Glutamatergic neuron (in vitro differentiated cells): ENCODE data around the gene CD3G. TPM values are rescaled to one million over a fixed set of nuclear protein-coding genes. Genes with fewer than 3 reads are reported as not detected.
A peak's percentile ranks its signal among the peaks of the same experiment; 100 is the strongest.

Experiments
- DNase-seq: peaks from one replicate; pipeline ENCODE4 v3.0.0; 2022
- H3K27ac Mint-ChIP-seq: one replicate; pipeline ENCODE4 v1.8.0; 2020; ENCODE audit warnings: mild to moderate bottlenecking, mixed read lengths, inconsistent platforms; ENCODE audit not compliant: unreplicated experiment
- H3K27me3 Mint-ChIP-seq: one replicate; pipeline ENCODE4 v1.8.0; 2020; ENCODE audit warnings: mild to moderate bottlenecking, moderate library complexity, mixed read lengths, inconsistent platforms; ENCODE audit not compliant: unreplicated experiment
- H3K36me3 Mint-ChIP-seq: one replicate; pipeline ENCODE4 v1.8.0; 2020; ENCODE audit warnings: mild to moderate bottlenecking, mixed read lengths, inconsistent platforms; ENCODE audit not compliant: unreplicated experiment
- H3K4me1 Mint-ChIP-seq: one replicate; pipeline ENCODE4 v1.8.0; 2020; ENCODE audit warnings: mild to moderate bottlenecking, low read depth, mixed read lengths, inconsistent platforms; ENCODE audit not compliant: unreplicated experiment
- H3K4me3 Mint-ChIP-seq: one replicate; pipeline ENCODE4 v1.8.0; 2020; ENCODE audit warnings: mild to moderate bottlenecking, mixed read lengths, inconsistent platforms; ENCODE audit not compliant: unreplicated experiment
- H3K9me3 Mint-ChIP-seq: one replicate; pipeline ENCODE4 v1.8.0; 2020; ENCODE audit warnings: mild to moderate bottlenecking, moderate library complexity, mixed read lengths, inconsistent platforms; ENCODE audit not compliant: unreplicated experiment
- CTCF ChIP-seq: fragments of 200-600 bp; sonication (generic); IDR thresholded peaks from one replicate; pipeline ENCODE4 v1.5.0; 2021; ENCODE audit not compliant: partially characterized antibody, unreplicated experiment
- total RNA-seq: library from RNA; stranded (reverse); fragmentation: NEBNext Ultra II Directional; extraction: Animal tissue kit (Norgen Biotek cat#: 25700); gene quantifications from one replicate; pipeline ENCODE4 v1.2.1, GENCODE V29; 2021; ENCODE audit not compliant: unreplicated experiment

Gene CD3G
- total RNA-seq, 1 donor from 2014 or later = 0.39 TPM

DNA sequence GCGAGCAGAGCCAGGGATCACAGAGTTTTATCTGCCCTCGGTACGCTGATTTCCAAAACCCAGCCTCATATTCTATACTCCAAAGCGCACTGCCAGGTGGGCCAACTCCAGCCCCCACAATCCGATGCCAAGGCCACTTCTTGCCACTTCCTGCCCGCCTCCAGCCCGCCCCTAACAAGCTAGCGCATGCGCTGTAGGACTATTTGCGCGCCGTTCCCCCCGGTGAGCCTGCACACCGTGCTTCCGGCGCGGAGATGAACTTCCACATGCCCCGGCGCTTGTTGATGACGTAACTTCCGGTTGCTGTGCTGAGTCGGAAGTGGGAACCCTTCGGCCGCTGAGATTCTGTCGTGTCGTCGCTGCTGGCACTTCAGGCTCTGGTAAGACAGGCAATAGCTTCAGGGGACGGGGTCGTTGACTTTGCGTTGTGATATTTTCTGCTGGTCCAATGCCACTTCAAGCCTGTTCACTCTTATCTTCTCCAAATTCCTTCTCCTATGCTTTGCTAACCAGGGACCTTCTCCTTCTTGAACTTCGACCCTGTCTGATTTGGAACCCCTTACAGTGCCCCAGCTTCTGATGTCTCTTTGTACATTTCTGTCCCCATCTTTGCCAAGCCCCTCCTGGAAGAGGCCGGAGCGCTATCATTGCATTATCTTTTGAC lies 15.3 kb downstream of the CD3G start, which contains the start of gene UBE4A:
Gene UBE4A, plus strand, starts transcription at position 306 of the 664 bp plus-strand sequence. CDS start 5,481 bp downstream, outside the sequence.
- H3K36me3 Mint-ChIP-seq = no peaks in the 10 kb centered on the region
- DNase-seq = peak; percentile 94
- peak within 1 kb of the TSS; percentile 92 for H3K27ac Mint-ChIP-seq
- peak within 1 kb of the TSS; percentile 97 for H3K4me3 Mint-ChIP-seq
- peaks cover 13% of the 10 kb centered on the region for H3K9me3 Mint-ChIP-seq
- TF ChIP-seq CTCF = no peak
- peaks cover 6% of the 10 kb centered on the region for H3K4me1 Mint-ChIP-seq
- H3K27me3 Mint-ChIP-seq = peaks cover 8% of the 10 kb centered on the region

- Mint-ChIP-seq H3K4me3 (no peak overlapping the region), H3K36me3 (no peaks in the 10 kb centered on the region), H3K27ac (no peak overlapping the region), H3K27me3 (no peaks in the 10 kb centered on the region), H3K4me1 (peaks cover 5% of the 10 kb centered on the region), H3K9me3 (no peaks in the 10 kb centered on the region)
- DNase-seq = no peak
- no peak for TF ChIP-seq CTCF
These were observed 20.9 kb downstream of the CD3G start for GRCh38 chr11:118364956-118365615.

- H3K4me1 Mint-ChIP-seq = no peaks in the 10 kb centered on the region
- H3K27ac Mint-ChIP-seq = no peak overlapping the region
- no peaks in the 10 kb centered on the region for H3K9me3 Mint-ChIP-seq
- TF ChIP-seq CTCF = no peak
- H3K4me3 Mint-ChIP-seq = no peak overlapping the region
- H3K36me3 Mint-ChIP-seq = no peaks in the 10 kb centered on the region
- no peaks in the 10 kb centered on the region for H3K27me3 Mint-ChIP-seq
- no peak for DNase-seq
These were observed 22.1 kb downstream of the CD3G start for GRCh38 chr11:118366287-118366686.

- Mint-ChIP-seq H3K27ac (no peak overlapping the region), H3K4me3 (no peak overlapping the region), H3K9me3 (no peaks in the 10 kb centered on the region), H3K27me3 (no peaks in the 10 kb centered on the region), H3K4me1 (no peaks in the 10 kb centered on the region), H3K36me3 (no peaks in the 10 kb centered on the region)
- TF ChIP-seq CTCF = no peak
- DNase-seq = no peak
These were observed 26.6 kb downstream of the CD3G start for GRCh38 chr11:118370774-118371173.

DNA sequence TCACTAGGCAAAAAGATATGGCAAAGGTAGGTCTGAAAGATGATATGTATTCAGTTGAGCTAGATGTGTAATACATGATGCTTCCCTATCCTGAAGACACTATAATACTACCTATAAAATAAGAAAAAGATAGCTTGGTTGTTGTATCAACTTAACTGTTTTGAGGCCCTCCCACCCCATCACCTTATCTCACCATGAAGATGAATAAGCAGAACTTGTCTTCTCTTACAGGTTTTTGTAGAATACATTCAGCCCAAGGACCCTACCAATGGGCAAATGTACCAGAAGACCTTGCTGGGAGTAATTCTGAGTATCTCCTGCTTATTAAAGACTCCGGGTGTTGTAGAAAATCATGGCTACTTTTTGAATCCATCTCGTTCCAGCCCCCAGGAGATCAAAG lies 29.1 kb downstream of the CD3G start:
- no peak for TF ChIP-seq CTCF
- Mint-ChIP-seq H3K36me3 (no peaks in the 10 kb centered on the region), H3K27ac (no peak overlapping the region), H3K4me3 (no peak overlapping the region), H3K9me3 (no peaks in the 10 kb centered on the region), H3K4me1 (no peaks in the 10 kb centered on the region), H3K27me3 (no peaks in the 10 kb centered on the region)
- DNase-seq = no peak
